Measurements from ENCODE around the gene COMMD6.
A peak's percentile ranks its signal among the peaks of the same experiment; 100 is the strongest.

COMMD6 gene

GRCh38 chr13:75486146-75487062 lies 51.2 kb downstream of the COMMD6 start:
- TF ChIP-seq CTCF (conservative IDR thresholded peaks at IDR 0.05; ENCODE audit: control insufficient read depth, insufficient read depth, low read depth, low read length): no peak
- DNase-seq (ENCODE audit: low read depth): no peak
- H3K4me3 ChIP-seq (ENCODE audit: control insufficient read depth, low read depth, low read length): no peak overlapping the region

- no peak for TF ChIP-seq CTCF (conservative IDR thresholded peaks at IDR 0.05; ENCODE audit: control insufficient read depth, insufficient read depth, low read depth, low read length)
- peak; percentile 66 for DNase-seq (ENCODE audit: low read depth)
- H3K4me3 ChIP-seq (ENCODE audit: control insufficient read depth, low read depth, low read length): no peak overlapping the region
These were observed 52.2 kb downstream of the COMMD6 start for GRCh38 chr13:75485286-75486062.

GRCh38 chr13:75482820-75483079 lies 54.9 kb downstream of the COMMD6 start:
- peak overlapping the region; percentile 73 for H3K4me3 ChIP-seq (ENCODE audit: control insufficient read depth, low read depth, low read length)
- DNase-seq (ENCODE audit: low read depth): no peak
- no peak for TF ChIP-seq CTCF (conservative IDR thresholded peaks at IDR 0.05; ENCODE audit: control insufficient read depth, insufficient read depth, low read depth, low read length)

DNA sequence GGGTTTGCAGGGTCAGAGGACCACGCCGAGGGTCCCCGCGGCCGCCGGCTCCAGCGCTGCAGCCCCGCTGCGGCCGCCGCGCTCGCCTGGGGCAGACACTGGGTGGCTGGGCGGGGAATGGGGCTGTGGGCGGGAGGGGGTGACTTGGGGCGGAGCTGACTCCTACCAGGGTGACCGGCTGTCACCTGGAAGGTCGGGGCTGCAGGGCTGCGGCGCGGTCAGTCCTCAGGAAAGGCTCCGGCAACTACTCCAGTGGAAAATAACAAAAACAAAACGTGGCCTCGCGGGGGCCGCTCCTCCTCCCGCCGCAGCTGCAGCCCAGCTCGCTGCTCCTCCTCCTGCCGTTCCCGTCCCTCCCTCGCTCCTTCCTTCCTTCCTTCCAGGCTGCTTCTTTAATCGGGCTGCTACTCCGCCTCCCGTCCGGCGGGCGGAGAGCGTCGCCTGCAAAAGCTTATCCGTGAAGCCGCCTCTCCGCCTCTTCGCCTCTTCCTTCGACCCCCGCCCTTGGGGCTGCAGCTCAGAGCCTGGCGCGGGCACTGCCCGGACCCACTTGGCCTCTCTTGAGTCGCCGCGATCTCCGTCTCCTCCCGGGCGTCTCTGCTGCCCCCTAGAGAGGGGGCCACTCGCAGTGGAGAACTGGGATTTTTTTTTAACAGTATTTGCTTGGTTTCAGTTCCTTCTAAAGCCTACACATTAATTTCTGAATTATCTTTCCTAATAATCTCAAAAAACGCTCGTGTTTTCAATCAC lies 55.4 kb downstream of the COMMD6 start, which contains the start of gene TBC1D4:
Gene TBC1D4, minus strand, starts transcription at position 100 of the 750 bp plus-strand sequence. CDS start 402 bp downstream, outside the sequence.
- DNase-seq (ENCODE audit: low read depth): peak; percentile 87
- TF ChIP-seq CTCF (conservative IDR thresholded peaks at IDR 0.05; ENCODE audit: control insufficient read depth, insufficient read depth, low read depth, low read length): peak; percentile 85
- peak within 1 kb of the TSS; percentile 73 for H3K4me3 ChIP-seq (ENCODE audit: control insufficient read depth, low read depth, low read length)

GRCh38 chr13:75481176-75482069 lies 56.2 kb downstream of the COMMD6 start:
- no peak for DNase-seq (ENCODE audit: low read depth)
- peak overlapping the region; percentile 73 for H3K4me3 ChIP-seq (ENCODE audit: control insufficient read depth, low read depth, low read length)
- no peak for TF ChIP-seq CTCF (conservative IDR thresholded peaks at IDR 0.05; ENCODE audit: control insufficient read depth, insufficient read depth, low read depth, low read length)
